Upper lobe of left lung (tissue), 4 donors: ENCODE data around the gene BTN2A1.

Experiments
- CTCF ChIP-seq, 6 experiments: fragments of 450-650 bp in 4 of 6; fragments of 200-600 bp in 2 of 6; sonication (generic) in 2 of 6; IDR thresholded peaks; one replicate each; pipeline ENCODE4 v1.5.1; 2016 to 2019; ENCODE audit warnings: antibody characterized with exemption in 6 of 6
- POLR2A ChIP-seq, 4 donors: fragments of 450-650 bp; IDR thresholded peaks; one replicate each; pipeline ENCODE4 v1.5.1; 2016 to 2017; ENCODE audit warnings: antibody characterized with exemption in 4 of 4, mild to moderate bottlenecking in 2 of 4
- POLR2AphosphoS5 ChIP-seq, 2 donors: sonication (generic); formaldehyde crosslinking; IDR thresholded peaks; one replicate each; pipeline ENCODE4 v1.5.1; 2017; ENCODE audit warnings: antibody characterized with exemption in 2 of 2

- TF ChIP-seq CTCF (IDR thresholded peaks at IDR 0.05) (no peak), POLR2A (IDR thresholded peaks at IDR 0.05) (no peak), POLR2AphosphoS5 (IDR thresholded peaks at IDR 0.05) (no peak)
Measured at GRCh38 chr6:26432627-26433201, 25.0 kb upstream of the BTN2A1 start.
